ENCODE data around the gene SPATA1. TPM values are rescaled to one million over a fixed set of nuclear protein-coding genes. Genes with fewer than 3 reads are reported as not detected.

The SPATA1 gene
- total and polyA plus RNA-seq, 9 of the 15 experiments (the other 6 are each of a cell fraction or from before 2014, with no cell fraction given), result 0.79 to 2.9 (median 1.5) TPM

DNA sequence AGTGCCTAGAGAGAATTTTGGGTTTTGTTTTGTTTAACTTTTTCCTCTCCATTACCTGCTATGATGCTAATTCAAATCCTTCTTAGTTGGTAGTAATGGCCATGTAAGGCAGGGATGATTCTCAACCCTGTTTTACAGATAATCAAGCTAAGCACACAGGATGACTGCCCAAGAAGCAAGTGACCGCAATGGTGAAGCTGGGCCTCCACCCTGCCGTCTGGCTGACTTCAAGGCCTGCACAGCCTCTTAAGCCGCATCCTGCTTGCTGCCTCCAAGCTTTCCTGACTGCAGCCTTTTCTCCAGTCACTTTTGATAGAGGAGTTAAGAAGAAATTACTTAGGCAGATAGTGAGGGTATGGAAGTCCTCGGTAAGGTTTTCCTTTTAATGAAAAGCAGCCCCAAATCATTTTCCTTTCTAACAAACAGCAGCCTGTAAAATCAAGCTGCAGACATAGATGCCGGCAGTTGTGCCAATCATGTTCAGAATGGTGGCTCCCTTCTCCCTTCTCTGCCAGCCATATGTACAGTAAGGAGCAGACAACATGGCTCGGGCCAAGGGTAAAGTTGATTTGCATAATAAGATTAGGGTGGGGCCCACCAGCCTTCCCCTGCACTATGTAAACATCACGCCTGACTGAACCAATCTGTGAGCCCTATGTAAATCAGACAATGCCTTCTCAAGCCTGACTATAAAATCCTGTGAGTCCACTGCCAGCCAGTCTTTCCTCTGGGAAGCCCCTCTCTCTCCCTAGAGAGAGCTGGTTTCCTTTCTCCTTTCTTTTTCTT, 76.8 kb downstream of the SPATA1 start (continued):
- TF ChIP-seq, protein P1, sequence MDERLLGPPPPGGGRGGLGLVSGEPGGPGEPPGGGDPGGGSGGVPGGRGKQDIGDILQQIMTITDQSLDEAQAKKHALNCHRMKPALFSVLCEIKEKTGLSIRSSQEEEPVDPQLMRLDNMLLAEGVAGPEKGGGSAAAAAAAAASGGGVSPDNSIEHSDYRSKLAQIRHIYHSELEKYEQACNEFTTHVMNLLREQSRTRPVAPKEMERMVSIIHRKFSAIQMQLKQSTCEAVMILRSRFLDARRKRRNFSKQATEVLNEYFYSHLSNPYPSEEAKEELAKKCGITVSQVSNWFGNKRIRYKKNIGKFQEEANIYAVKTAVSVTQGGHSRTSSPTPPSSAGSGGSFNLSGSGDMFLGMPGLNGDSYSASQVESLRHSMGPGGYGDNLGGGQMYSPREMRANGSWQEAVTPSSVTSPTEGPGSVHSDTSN (CRISPR knock-in tag; IDR thresholded peaks at IDR 0.05; ENCODE audit: low read depth), result no peak
- TF ChIP-seq, protein P1 (tag; conservative IDR thresholded peaks at IDR 0.05; ENCODE audit: low read depth), result 0 out of 2 replicates have a peak, but pooled peaks have one; percentile 11
- TF ChIP-seq SIX5 (IDR thresholded peaks at IDR 0.05; ENCODE audit: borderline replicate concordance in 1 of 2, insufficient read depth in 1 of 2, low read depth in 1 of 2, low read length in 2 of 2) (no peak), GTF2F1 (IDR thresholded peaks at IDR 0.05; ENCODE audit: low read depth, low read length) (no peak), ZNF217 (CRISPR knock-in tag; IDR thresholded peaks at IDR 0.05) (no peak), CEBPB (tag; IDR thresholded peaks at IDR 0.05) (no peak), KAT8 (IDR thresholded peaks at IDR 0.05; ENCODE audit: low read depth) (no peak), NRF1 (conservative IDR thresholded peaks at IDR 0.05 in 1 of 2, IDR thresholded peaks at IDR 0.05 in 1 of 2) (peak in 1 of 2 experiments; percentile 9; a peak in 2 of 4 replicates), XRCC4 (IDR thresholded peaks at IDR 0.05; ENCODE audit: extremely low read depth, insufficient read depth, insufficient read length) (no peak), CSDE1 (IDR thresholded peaks at IDR 0.05) (no peak), TAF1 (IDR thresholded peaks at IDR 0.05; ENCODE audit: control insufficient read depth, extremely low read depth, insufficient read depth, low read length, severe bottlenecking) (no peak), CBFA2T3 (IDR thresholded peaks at IDR 0.05) (no peak), NCOA1 (IDR thresholded peaks at IDR 0.05; ENCODE audit: low read depth) (no peak), ETV6 (IDR thresholded peaks at IDR 0.05; ENCODE audit: borderline replicate concordance in 1 of 2, low read depth in 2 of 2, low read length in 1 of 2) (no peak), ETV6 (CRISPR knock-in tag; IDR thresholded peaks at IDR 0.05; ENCODE audit: borderline replicate concordance) (no peak)
- TF ChIP-seq, protein P2, sequence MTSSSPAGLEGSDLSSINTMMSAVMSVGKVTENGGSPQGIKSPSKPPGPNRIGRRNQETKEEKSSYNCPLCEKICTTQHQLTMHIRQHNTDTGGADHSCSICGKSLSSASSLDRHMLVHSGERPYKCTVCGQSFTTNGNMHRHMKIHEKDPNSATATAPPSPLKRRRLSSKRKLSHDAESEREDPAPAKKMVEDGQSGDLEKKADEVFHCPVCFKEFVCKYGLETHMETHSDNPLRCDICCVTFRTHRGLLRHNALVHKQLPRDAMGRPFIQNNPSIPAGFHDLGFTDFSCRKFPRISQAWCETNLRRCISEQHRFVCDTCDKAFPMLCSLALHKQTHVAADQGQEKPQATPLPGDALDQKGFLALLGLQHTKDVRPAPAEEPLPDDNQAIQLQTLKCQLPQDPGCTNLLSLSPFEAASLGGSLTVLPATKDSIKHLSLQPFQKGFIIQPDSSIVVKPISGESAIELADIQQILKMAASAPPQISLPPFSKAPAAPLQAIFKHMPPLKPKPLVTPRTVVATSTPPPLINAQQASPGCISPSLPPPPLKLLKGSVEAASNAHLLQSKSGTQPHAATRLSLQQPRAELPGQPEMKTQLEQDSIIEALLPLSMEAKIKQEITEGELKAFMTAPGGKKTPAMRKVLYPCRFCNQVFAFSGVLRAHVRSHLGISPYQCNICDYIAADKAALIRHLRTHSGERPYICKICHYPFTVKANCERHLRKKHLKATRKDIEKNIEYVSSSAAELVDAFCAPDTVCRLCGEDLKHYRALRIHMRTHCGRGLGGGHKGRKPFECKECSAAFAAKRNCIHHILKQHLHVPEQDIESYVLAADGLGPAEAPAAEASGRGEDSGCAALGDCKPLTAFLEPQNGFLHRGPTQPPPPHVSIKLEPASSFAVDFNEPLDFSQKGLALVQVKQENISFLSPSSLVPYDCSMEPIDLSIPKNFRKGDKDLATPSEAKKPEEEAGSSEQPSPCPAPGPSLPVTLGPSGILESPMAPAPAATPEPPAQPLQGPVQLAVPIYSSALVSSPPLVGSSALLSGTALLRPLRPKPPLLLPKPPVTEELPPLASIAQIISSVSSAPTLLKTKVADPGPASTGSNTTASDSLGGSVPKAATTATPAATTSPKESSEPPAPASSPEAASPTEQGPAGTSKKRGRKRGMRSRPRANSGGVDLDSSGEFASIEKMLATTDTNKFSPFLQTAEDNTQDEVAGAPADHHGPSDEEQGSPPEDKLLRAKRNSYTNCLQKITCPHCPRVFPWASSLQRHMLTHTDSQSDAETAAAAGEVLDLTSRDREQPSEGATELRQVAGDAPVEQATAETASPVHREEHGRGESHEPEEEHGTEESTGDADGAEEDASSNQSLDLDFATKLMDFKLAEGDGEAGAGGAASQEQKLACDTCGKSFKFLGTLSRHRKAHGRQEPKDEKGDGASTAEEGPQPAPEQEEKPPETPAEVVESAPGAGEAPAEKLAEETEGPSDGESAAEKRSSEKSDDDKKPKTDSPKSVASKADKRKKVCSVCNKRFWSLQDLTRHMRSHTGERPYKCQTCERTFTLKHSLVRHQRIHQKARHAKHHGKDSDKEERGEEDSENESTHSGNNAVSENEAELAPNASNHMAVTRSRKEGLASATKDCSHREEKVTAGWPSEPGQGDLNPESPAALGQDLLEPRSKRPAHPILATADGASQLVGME (CRISPR knock-in tag; IDR thresholded peaks at IDR 0.05), result no peak
- TF ChIP-seq, protein P3, sequence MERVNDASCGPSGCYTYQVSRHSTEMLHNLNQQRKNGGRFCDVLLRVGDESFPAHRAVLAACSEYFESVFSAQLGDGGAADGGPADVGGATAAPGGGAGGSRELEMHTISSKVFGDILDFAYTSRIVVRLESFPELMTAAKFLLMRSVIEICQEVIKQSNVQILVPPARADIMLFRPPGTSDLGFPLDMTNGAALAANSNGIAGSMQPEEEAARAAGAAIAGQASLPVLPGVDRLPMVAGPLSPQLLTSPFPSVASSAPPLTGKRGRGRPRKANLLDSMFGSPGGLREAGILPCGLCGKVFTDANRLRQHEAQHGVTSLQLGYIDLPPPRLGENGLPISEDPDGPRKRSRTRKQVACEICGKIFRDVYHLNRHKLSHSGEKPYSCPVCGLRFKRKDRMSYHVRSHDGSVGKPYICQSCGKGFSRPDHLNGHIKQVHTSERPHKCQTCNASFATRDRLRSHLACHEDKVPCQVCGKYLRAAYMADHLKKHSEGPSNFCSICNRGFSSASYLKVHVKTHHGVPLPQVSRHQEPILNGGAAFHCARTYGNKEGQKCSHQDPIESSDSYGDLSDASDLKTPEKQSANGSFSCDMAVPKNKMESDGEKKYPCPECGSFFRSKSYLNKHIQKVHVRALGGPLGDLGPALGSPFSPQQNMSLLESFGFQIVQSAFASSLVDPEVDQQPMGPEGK (CRISPR knock-in tag; IDR thresholded peaks at IDR 0.05; ENCODE audit: borderline replicate concordance), result no peak
